NCI-H1105 (cell line): ENCODE data around the gene FADS3.
A peak's percentile ranks its signal among the peaks of the same experiment; 100 is the strongest.

Experiments
- DNase-seq: peaks from one replicate; lab custom pipeline; 2025; lab: John Stamatoyannopoulos, UW

The FADS3 gene

GRCh38 chr11:61913699-61914395 is 22.5 kb upstream of the FADS3 start:
- no peak for DNase-seq

GRCh38 chr11:61912991-61913698 is 21.8 kb upstream of the FADS3 start:
- no peak for DNase-seq

- DNase-seq: no peak
Observed at GRCh38 chr11:61912530-61912898, 21.2 kb upstream of the FADS3 start.

- no peak for DNase-seq
Observed at GRCh38 chr11:61911701-61912529, 20.6 kb upstream of the FADS3 start.

GRCh38 chr11:61911128-61911700 is 19.9 kb upstream of the FADS3 start:
- no peak for DNase-seq

GRCh38 chr11:61910187-61911127 is 19.1 kb upstream of the FADS3 start:
- DNase-seq: no peak

- DNase-seq: no peak
Observed at GRCh38 chr11:61908730-61909316, 17.5 kb upstream of the FADS3 start.

- DNase-seq: no peak
Observed at GRCh38 chr11:61907871-61908729, 16.8 kb upstream of the FADS3 start.

GRCh38 chr11:61907282-61907681 is 15.9 kb upstream of the FADS3 start:
- no peak for DNase-seq

- DNase-seq: no peak
Observed at GRCh38 chr11:61906522-61906909, 15.2 kb upstream of the FADS3 start.

GRCh38 chr11:61905801-61906521 is 14.6 kb upstream of the FADS3 start:
- DNase-seq: no peak

- no peak for DNase-seq
Observed at GRCh38 chr11:61905067-61905696, 13.8 kb upstream of the FADS3 start.

GRCh38 chr11:61904539-61905048 is 13.2 kb upstream of the FADS3 start:
- DNase-seq: no peak

- DNase-seq: no peak
Observed at GRCh38 chr11:61903845-61904244, 12.5 kb upstream of the FADS3 start.

- DNase-seq: no peak
Observed at GRCh38 chr11:61902313-61902712, 11.0 kb upstream of the FADS3 start.

- DNase-seq: no peak
Observed at GRCh38 chr11:61901397-61901796, 10.1 kb upstream of the FADS3 start.

- DNase-seq: no peak
Observed at GRCh38 chr11:61900251-61900650, 8.9 kb upstream of the FADS3 start.

- DNase-seq: peak; percentile 68
Observed at GRCh38 chr11:61899146-61899841, 7.9 kb upstream of the FADS3 start.
